KMS-11 (cell line): ENCODE results near the gene CMIP.

Experiments
- H2AFZ ChIP-seq: fragments of 200-600 bp; sonication (generic); 2 replicates; pipeline ENCODE4 v1.6.1; 2016; ENCODE audit warnings: antibody characterized with exemption, mixed run types, low read depth
- H3K27ac ChIP-seq: fragments of 200-600 bp; sonication (generic); 2 replicates; pipeline ENCODE4 v1.6.1; 2016; ENCODE audit warnings: mild to moderate bottlenecking, mixed run types
- H3K27me3 ChIP-seq: fragments of 200-600 bp; sonication (generic); 2 replicates; pipeline ENCODE4 v1.6.1; 2017; ENCODE audit warnings: mild to moderate bottlenecking, low read depth, mixed run types, moderate library complexity; ENCODE audit not compliant: insufficient read depth
- H3K36me3 ChIP-seq: fragments of 200-600 bp; sonication (generic); 2 replicates; pipeline ENCODE4 v1.6.1; 2017; ENCODE audit warnings: mild to moderate bottlenecking, mixed run types; ENCODE audit not compliant: insufficient read depth
- H3K4me1 ChIP-seq: fragments of 200-600 bp; sonication (generic); 2 replicates; pipeline ENCODE4 v1.6.1; 2016; ENCODE audit warnings: mild to moderate bottlenecking, low read depth, mixed run types; ENCODE audit not compliant: poor library complexity, severe bottlenecking
- H3K4me2 ChIP-seq: fragments of 200-600 bp; sonication (generic); 2 replicates; pipeline ENCODE4 v1.7.0; 2016; ENCODE audit warnings: mild to moderate bottlenecking, mixed run types
- H3K4me3 ChIP-seq: fragments of 200-600 bp; sonication (generic); IDR thresholded peaks from 2 replicates; pipeline ENCODE4 v1.6.1; 2017; ENCODE audit warnings: low read depth, low read length, mixed read lengths; ENCODE audit not compliant: insufficient read depth
- H3K79me2 ChIP-seq: fragments of 200-600 bp; sonication (generic); 2 replicates; pipeline ENCODE4 v1.6.1; 2016; ENCODE audit warnings: low read depth, mixed run types; ENCODE audit not compliant: insufficient read depth
- H3K9ac ChIP-seq: fragments of 200-600 bp; sonication (generic); 2 replicates; pipeline ENCODE4 v1.6.1; 2016; ENCODE audit warnings: mild to moderate bottlenecking, mixed run types
- H4K20me1 ChIP-seq: fragments of 200-600 bp; sonication (generic); 2 replicates; pipeline ENCODE4 v1.6.1; 2016; ENCODE audit warnings: mild to moderate bottlenecking, mixed run types; ENCODE audit not compliant: insufficient read depth
- TF ChIP-seq, protein P1 (sequence below): fragments of 200-600 bp; sonication (generic); conservative IDR thresholded peaks from 2 replicates; pipeline ENCODE4 v1.6.1; 2017; ENCODE audit warnings: low read depth, mild to moderate bottlenecking, antibody characterized with exemption, low read length, moderate library complexity, mixed read lengths

CMIP gene

DNA sequence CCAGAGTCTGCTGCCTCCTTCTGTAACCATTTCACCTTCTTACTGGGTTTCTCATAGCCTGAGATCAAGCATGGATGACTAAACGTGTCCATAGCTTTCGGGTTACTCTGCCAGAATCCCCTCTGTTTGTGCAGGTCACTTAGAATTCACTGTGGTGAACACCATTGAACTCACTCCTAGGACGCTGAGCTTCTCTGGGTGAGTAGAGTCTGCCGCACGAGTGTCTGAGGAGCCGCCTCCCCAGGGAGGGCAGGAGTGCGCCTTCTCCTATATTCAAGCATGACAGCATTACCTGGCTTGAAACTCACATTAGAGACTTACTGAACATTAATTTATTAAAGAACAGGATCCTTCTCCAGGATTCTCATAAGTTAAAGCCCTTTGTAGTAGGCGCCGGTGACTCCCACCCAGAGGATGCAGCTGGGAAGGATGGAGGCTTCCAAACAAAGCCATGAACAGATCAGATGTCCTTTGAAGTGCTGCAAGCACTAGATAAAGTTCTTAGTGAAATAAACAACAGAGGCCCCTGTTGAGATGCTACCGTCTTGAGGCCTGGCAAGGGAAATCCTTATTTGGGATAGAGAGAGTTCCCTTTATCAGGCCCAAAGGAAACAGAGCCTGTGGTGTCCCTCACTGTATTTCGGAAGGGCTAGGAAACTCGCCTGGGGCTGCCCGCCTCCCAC, 189.9 kb downstream of the CMIP start:
- Histone ChIP-seq H3K4me2 (peak overlapping the region; percentile 74), H3K27me3 (no peaks in the 10 kb centered on the region), H3K36me3 (no peaks in the 10 kb centered on the region; the same call in 1 of the 2 replicates), H3K9ac (no peak overlapping the region), H3K79me2 (peaks cover 44% of the 10 kb centered on the region), H2AFZ (no peak overlapping the region), H3K27ac (peak overlapping the region; percentile 42; the same call in 1 of the 2 replicates), H3K4me1 (peaks cover 39% of the 10 kb centered on the region), H3K4me3 (no peak overlapping the region), H4K20me1 (no peaks in the 10 kb centered on the region)
- TF ChIP-seq, protein P1, sequence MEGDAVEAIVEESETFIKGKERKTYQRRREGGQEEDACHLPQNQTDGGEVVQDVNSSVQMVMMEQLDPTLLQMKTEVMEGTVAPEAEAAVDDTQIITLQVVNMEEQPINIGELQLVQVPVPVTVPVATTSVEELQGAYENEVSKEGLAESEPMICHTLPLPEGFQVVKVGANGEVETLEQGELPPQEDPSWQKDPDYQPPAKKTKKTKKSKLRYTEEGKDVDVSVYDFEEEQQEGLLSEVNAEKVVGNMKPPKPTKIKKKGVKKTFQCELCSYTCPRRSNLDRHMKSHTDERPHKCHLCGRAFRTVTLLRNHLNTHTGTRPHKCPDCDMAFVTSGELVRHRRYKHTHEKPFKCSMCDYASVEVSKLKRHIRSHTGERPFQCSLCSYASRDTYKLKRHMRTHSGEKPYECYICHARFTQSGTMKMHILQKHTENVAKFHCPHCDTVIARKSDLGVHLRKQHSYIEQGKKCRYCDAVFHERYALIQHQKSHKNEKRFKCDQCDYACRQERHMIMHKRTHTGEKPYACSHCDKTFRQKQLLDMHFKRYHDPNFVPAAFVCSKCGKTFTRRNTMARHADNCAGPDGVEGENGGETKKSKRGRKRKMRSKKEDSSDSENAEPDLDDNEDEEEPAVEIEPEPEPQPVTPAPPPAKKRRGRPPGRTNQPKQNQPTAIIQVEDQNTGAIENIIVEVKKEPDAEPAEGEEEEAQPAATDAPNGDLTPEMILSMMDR: no peak

DNA sequence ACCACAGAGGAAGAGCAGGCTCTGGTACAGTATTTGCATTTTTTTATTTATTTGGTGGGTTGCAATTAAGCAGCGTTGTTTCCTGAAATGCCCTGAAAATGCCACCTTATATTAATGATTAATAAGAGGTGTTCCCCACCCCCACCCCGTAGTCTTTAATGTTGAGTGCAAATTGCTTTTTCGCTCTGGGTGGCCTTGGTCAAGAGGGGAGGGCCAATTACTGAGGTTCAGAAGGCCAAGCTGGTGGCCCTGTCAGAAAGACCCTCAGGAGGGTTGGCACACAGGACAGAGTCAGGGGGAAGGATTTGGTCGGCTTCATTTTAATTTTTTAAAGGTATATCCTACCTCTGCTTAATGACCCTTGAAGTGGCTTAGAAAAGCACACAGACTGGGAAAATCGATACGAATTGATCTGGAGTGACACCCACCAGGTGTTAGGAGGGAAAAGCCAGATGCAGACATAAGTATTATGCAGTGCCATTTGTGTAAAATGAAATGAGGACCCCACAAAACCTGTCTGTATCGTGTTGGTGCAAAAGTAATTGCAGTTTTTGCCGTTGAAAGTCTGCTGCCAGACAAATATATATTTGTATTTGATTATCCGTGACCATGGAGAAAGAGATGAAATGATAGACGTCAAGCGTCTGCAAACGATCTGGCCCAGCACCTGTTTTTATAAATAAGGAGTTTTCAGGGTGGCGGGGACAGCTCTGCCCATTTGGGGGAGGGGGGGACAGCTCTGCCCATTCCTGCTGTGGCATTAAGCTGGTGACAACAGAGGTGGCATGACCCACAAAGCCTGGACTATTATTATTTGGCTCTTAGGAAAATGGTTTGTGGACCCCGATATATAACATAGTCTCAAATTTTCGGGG, 190.7 kb downstream of the CMIP start:
- Histone ChIP-seq H3K27me3 (no peaks in the 10 kb centered on the region), H3K27ac (no peak overlapping the region), H3K4me1 (peaks cover 39% of the 10 kb centered on the region), H3K36me3 (no peaks in the 10 kb centered on the region; the same call in 1 of the 2 replicates), H3K9ac (no peak overlapping the region), H3K4me2 (no peak overlapping the region; the same call in 1 of the 2 replicates), H3K79me2 (peaks cover 44% of the 10 kb centered on the region), H4K20me1 (no peaks in the 10 kb centered on the region), H3K4me3 (no peak overlapping the region), H2AFZ (no peak overlapping the region)
- TF ChIP-seq, protein P1: no peak

GRCh38 chr16:81636298-81636993, 191.8 kb downstream of the CMIP start:
- no peak overlapping the region for H3K4me2 ChIP-seq
- TF ChIP-seq, protein P1: no peak
- H3K4me1 ChIP-seq: peaks cover 39% of the 10 kb centered on the region
- H3K27me3 ChIP-seq: no peaks in the 10 kb centered on the region
- no peak overlapping the region for H2AFZ ChIP-seq
- no peak overlapping the region for H3K9ac ChIP-seq
- H3K27ac ChIP-seq: no peak overlapping the region
- H3K4me3 ChIP-seq: no peak overlapping the region
- H4K20me1 ChIP-seq: no peaks in the 10 kb centered on the region
- no peaks in the 10 kb centered on the region; the same call in 1 of the 2 replicates for H3K36me3 ChIP-seq
- peaks cover 51% of the 10 kb centered on the region for H3K79me2 ChIP-seq
